H1 (cell line): ENCODE measurements around the gene ALOX5. TPM values are rescaled to one million over a fixed set of nuclear protein-coding genes. Genes with fewer than 3 reads are reported as not detected.

Experiments
- CTCF ChIA-PET: fragments of 300-600 bp; sonication (Branson Sonifier 250); formaldehyde crosslinking; loops from one replicate; lab custom pipeline; 2021; ENCODE audit not compliant: partially characterized antibody; lab: Charles Lee
- POLR2A ChIA-PET: fragments of 300-600 bp; sonication (Branson Sonifier 250); formaldehyde crosslinking; loops from one replicate; lab custom pipeline; 2021; ENCODE audit warnings: inconsistent platforms; ENCODE audit not compliant: partially characterized antibody; lab: Charles Lee
- DNase-seq, 2 experiments: peaks; one replicate each; pipeline versions ENCODE4 v3.0.0 to v3.0.0-alpha.2; 2010 to 2022; ENCODE audit warnings: low spot score in 2 of 2, low read depth in 1 of 2, mixed read lengths in 1 of 2
- FAIRE-seq: peaks from 2 replicates; lab custom pipeline; 2011; peaks lifted over from hg19 to GRCh38; lab: Jason Lieb, UNC
- H2AFZ ChIP-seq: 2 replicates; pipeline ENCODE4 v1.8.1; 2012; ENCODE audit warnings: low read length, inconsistent platforms
- H2AK5ac ChIP-seq: 2 replicates; pipeline ENCODE4 v1.6.1; 2013; ENCODE audit warnings: low read depth, low read length
- H2BK120ac ChIP-seq: replicated peaks from 2 replicates; pipeline ENCODE3; 2013; ENCODE audit warnings: low read depth, low read length, inconsistent platforms
- H2BK12ac ChIP-seq: 2 replicates; pipeline ENCODE4 v1.6.1; 2013; ENCODE audit warnings: low read depth, low read length
- H2BK15ac ChIP-seq: 2 replicates; pipeline ENCODE4 v1.6.1; 2013; ENCODE audit warnings: low read length
- H2BK20ac ChIP-seq: 2 replicates; pipeline ENCODE4 v1.6.1; 2013; ENCODE audit warnings: low read length
- H2BK5ac ChIP-seq: 2 replicates; pipeline ENCODE4 v1.6.1; 2013; ENCODE audit warnings: low read depth, low read length
- H3K14ac ChIP-seq: 2 replicates; pipeline ENCODE4 v1.6.1; 2013; ENCODE audit warnings: inconsistent platforms; ENCODE audit not compliant: insufficient read length
- H3K18ac ChIP-seq: 2 replicates; pipeline ENCODE4 v1.6.1; 2013; ENCODE audit warnings: low read length; ENCODE audit errors: extremely low read depth
- H3K23ac ChIP-seq: 2 replicates; pipeline ENCODE4 v1.6.1; 2013; ENCODE audit warnings: inconsistent platforms; ENCODE audit not compliant: insufficient read length
- H3K23me2 ChIP-seq: 2 replicates; pipeline ENCODE4 v1.6.1; 2013; ENCODE audit warnings: low read depth, low read length
- H3K27ac ChIP-seq: 2 replicates; pipeline ENCODE4 v1.6.1; 2011; ENCODE audit warnings: low read depth, low read length, inconsistent platforms
- H3K27me3 ChIP-seq, 4 experiments: replicated peaks in 1 of 4; 1 replicate in 1 of 4; 2 replicates in 3 of 4; pipeline versions ENCODE4 v1.6.1 to v1.8.1; 2011 to 2013; ENCODE audit warnings: low read length in 3 of 4, mild to moderate bottlenecking in 3 of 4, inconsistent platforms in 2 of 4, mixed read lengths in 2 of 4, moderate library complexity in 1 of 4; ENCODE audit not compliant: control insufficient read depth in 3 of 4, insufficient read depth in 3 of 4; ENCODE audit errors: extremely low read depth in 1 of 4
- H3K36me3 ChIP-seq, 4 experiments: 2 replicates each; pipeline versions ENCODE4 v1.6.1 to v1.8.1; 2011 to 2013; ENCODE audit warnings: mild to moderate bottlenecking in 4 of 4, low read length in 3 of 4, moderate library complexity in 2 of 4, control low read depth in 1 of 4, inconsistent platforms in 1 of 4; ENCODE audit not compliant: insufficient read depth in 4 of 4, control insufficient read depth in 2 of 4
- H3K4ac ChIP-seq: replicated peaks from 2 replicates; pipeline ENCODE3; 2013; ENCODE audit warnings: low read length, low read depth, mixed read lengths, inconsistent platforms; ENCODE audit not compliant: insufficient read length
- H3K4me1 ChIP-seq, 4 experiments: replicated peaks in 1 of 4; 1 replicate in 1 of 4; 2 replicates in 3 of 4; pipeline versions ENCODE4 v1.6.1 to v1.8.1; 2011 to 2013; ENCODE audit warnings: low read length in 3 of 4, inconsistent platforms in 2 of 4, mixed read lengths in 1 of 4; ENCODE audit not compliant: insufficient read depth in 4 of 4, control insufficient read depth in 3 of 4
- H3K4me2 ChIP-seq, 2 experiments: 2 replicates each; pipeline versions ENCODE4 v1.6.1 to v1.8.1; 2011 to 2013; ENCODE audit warnings: low read depth in 2 of 2, low read length in 2 of 2, control low read depth in 1 of 2, inconsistent platforms in 1 of 2, mild to moderate bottlenecking in 1 of 2; ENCODE audit not compliant: insufficient read depth in 1 of 2
- H3K4me3 ChIP-seq, 4 experiments: fragments of 200-600, 300-600 bp in 1 of 4; sonication (generic), shearing (Covaris generic), sonication (Bioruptor Twin) in 1 of 4; 2 replicates each; pipeline versions ENCODE4 v1.5.1 to v1.8.1; 2011 to 2016; ENCODE audit warnings: low read length in 4 of 4, low read depth in 3 of 4, control low read depth in 2 of 4, inconsistent platforms in 2 of 4, mild to moderate bottlenecking in 2 of 4, mixed read lengths in 1 of 4, moderate library complexity in 1 of 4; ENCODE audit not compliant: insufficient read depth in 2 of 4; ENCODE audit errors: extremely low read depth in 1 of 4
- H3K56ac ChIP-seq: replicated peaks from 2 replicates; pipeline ENCODE3; 2013; ENCODE audit warnings: low read depth, mild to moderate bottlenecking, mixed read lengths, low read length, inconsistent platforms; ENCODE audit not compliant: insufficient read length
- H3K79me1 ChIP-seq: 2 replicates; pipeline ENCODE4 v1.6.1; 2013; ENCODE audit warnings: low read depth, low read length, control low read depth
- H3K79me2 ChIP-seq, 2 experiments: 2 replicates each; pipeline versions ENCODE4 v1.6.1 to v1.8.1; 2012 to 2013; ENCODE audit warnings: low read length in 2 of 2, mild to moderate bottlenecking in 2 of 2, inconsistent platforms in 1 of 2; ENCODE audit not compliant: insufficient read depth in 2 of 2, control insufficient read depth in 1 of 2
- H3K9ac ChIP-seq, 4 experiments: replicated peaks in 1 of 4; 1 replicate in 1 of 4; 2 replicates in 3 of 4; pipeline versions ENCODE4 v1.6.1 to v1.8.1; 2011 to 2013; ENCODE audit warnings: low read depth in 3 of 4, low read length in 3 of 4, control low read depth in 2 of 4, mild to moderate bottlenecking in 2 of 4, moderate library complexity in 2 of 4, inconsistent platforms in 1 of 4; ENCODE audit errors: extremely low read depth in 1 of 4
- H3K9me3 ChIP-seq, 2 experiments: 2 replicates each; pipeline versions ENCODE4 v1.6.1 to v1.8.1; 2012 to 2013; ENCODE audit warnings: mild to moderate bottlenecking in 2 of 2, moderate library complexity in 2 of 2, control low read depth in 1 of 2, inconsistent platforms in 1 of 2, low read depth in 1 of 2, low read length in 1 of 2, mixed read lengths in 1 of 2; ENCODE audit not compliant: insufficient read depth in 2 of 2
- H4K20me1 ChIP-seq, 2 experiments: replicated peaks in 1 of 2; 2 replicates each; pipeline versions ENCODE3 to v1.8.1; 2011 to 2013; ENCODE audit warnings: inconsistent platforms in 2 of 2, low read length in 2 of 2, mild to moderate bottlenecking in 1 of 2; ENCODE audit not compliant: insufficient read depth in 2 of 2, control insufficient read depth in 1 of 2
- H4K5ac ChIP-seq: 2 replicates; pipeline ENCODE4 v1.6.1; 2013; ENCODE audit warnings: low read length, low read depth, mixed read lengths, inconsistent platforms; ENCODE audit not compliant: insufficient read length
- H4K8ac ChIP-seq: 2 replicates; pipeline ENCODE4 v1.8.0; 2013; ENCODE audit warnings: mild to moderate bottlenecking, moderate library complexity, low read length, inconsistent platforms; ENCODE audit not compliant: insufficient read depth; ENCODE audit errors: extremely low read depth
- H4K91ac ChIP-seq: replicated peaks from 2 replicates; pipeline ENCODE3; 2013; ENCODE audit warnings: low read length, mixed read lengths, inconsistent platforms; ENCODE audit not compliant: insufficient read length
- CBX5 ChIP-seq: fragments of 300-800, 300-1000 bp; sonication (generic); IDR thresholded peaks from 2 replicates; pipeline ENCODE4 v1.7.1; 2016; ENCODE audit warnings: antibody characterized with exemption, low read length, low read depth
- CTBP2 ChIP-seq: IDR thresholded peaks from 2 replicates; pipeline ENCODE4 v1.7.0; 2011; ENCODE audit warnings: borderline replicate concordance, mild to moderate bottlenecking, moderate library complexity, mixed read lengths, low read length; ENCODE audit not compliant: insufficient read depth, insufficient read length
- MAFK ChIP-seq: IDR thresholded peaks from 2 replicates; pipeline ENCODE4 v1.6.1; 2012; ENCODE audit warnings: low read depth, mild to moderate bottlenecking, improper control_type of control experiment, low read length
- PHF8 ChIP-seq: fragments of 200-600 bp; sonication (generic); conservative IDR thresholded peaks from 2 replicates; pipeline ENCODE4 v1.7.1; 2012; ENCODE audit warnings: low read depth, mild to moderate bottlenecking, inconsistent platforms, low read length, moderate library complexity
- POLR2AphosphoS5 ChIP-seq: IDR thresholded peaks from 2 replicates; pipeline ENCODE4 v1.6.1; 2011; ENCODE audit warnings: low read depth, low read length
- RNF2 ChIP-seq: fragments of 200-900, 300-1000 bp; sonication (generic); IDR thresholded peaks from 2 replicates; pipeline ENCODE4 v1.7.1; 2016; ENCODE audit warnings: borderline replicate concordance, low read depth, mild to moderate bottlenecking, antibody characterized with exemption, low read length; ENCODE audit not compliant: poor library complexity, severe bottlenecking; ENCODE audit errors: missing control alignments
- SAP30 ChIP-seq: fragments of 300-600 bp; sonication (generic); IDR thresholded peaks from 2 replicates; pipeline ENCODE4 v1.7.1; 2012; ENCODE audit warnings: low read length, moderate library complexity, mild to moderate bottlenecking, inconsistent platforms; ENCODE audit not compliant: insufficient read depth, insufficient replicate concordance
- SIRT6 ChIP-seq: IDR thresholded peaks from one replicate; pipeline ENCODE4 v1.7.1; 2012; ENCODE audit warnings: low read length, inconsistent platforms
- SP1 ChIP-seq: IDR thresholded peaks from 2 replicates; pipeline ENCODE4 v1.6.1; 2011; ENCODE audit warnings: low read depth, low read length
- polyA plus RNA-seq, 7 experiments: library from polyadenylated mRNA; depleted of rRNA in 3 of 7; stranded (reverse) in 5 of 7; unstranded in 2 of 7; fragments of >200 nt in 5 of 7; fragments of 200-250 nt in 2 of 7; gene quantifications; 1 replicate in 5 of 7; 2 replicates in 1 of 7; 4 replicates in 1 of 7; pipeline versions ENCODE4 v1.2.1 to v1.2.3, GENCODE V29; 2011 to 2013; ENCODE audit warnings: missing spikeins in 2 of 7, mixed read lengths in 2 of 7
- total RNA-seq: library from RNA; stranded (reverse); fragmentation: NEBNext Ultra II Directional; extraction: Animal tissue kit (Norgen Biotek cat#: 25700); gene quantifications from 2 replicates; pipeline ENCODE4 v1.2.1, GENCODE V29; 2021

ALOX5 gene
- total and polyA plus RNA-seq, 2 of the 8 experiments (the other 6 are each of a cell fraction or from before 2014, with no cell fraction given): 1.6 to 3.8 TPM

GRCh38 chr10:45452268-45452667 is 78.3 kb downstream of the ALOX5 start:
- Histone ChIP-seq H4K91ac (no peak overlapping the region), H3K9ac (no peak overlapping the region), H3K14ac (no peak overlapping the region), H2BK15ac (no peak overlapping the region), H2BK5ac (no peak overlapping the region), H3K79me2 (no peaks in the 10 kb centered on the region), H3K9me3 (no peaks in the 10 kb centered on the region), H3K27me3 (no peaks in the 10 kb centered on the region), H4K5ac (no peak overlapping the region), H3K27ac (no peak overlapping the region), H4K20me1 (no peaks in the 10 kb centered on the region), H2AFZ (no peak overlapping the region), H2BK12ac (no peak overlapping the region), H3K36me3 (no peaks in the 10 kb centered on the region; a peak in 1 of 8 replicates), H3K4me3 (no peak overlapping the region), H2AK5ac (no peak overlapping the region), H3K56ac (no peak overlapping the region), H4K8ac (no peak overlapping the region), H3K18ac (no peak overlapping the region), H3K4me1 (0 out of 7 replicates have a peak, but pooled peaks cover 0 to 2% (median 0%) of the 10 kb centered on the region in 4 experiments), H3K23ac (no peak overlapping the region), H3K23me2 (no peaks in the 10 kb centered on the region), H3K4me2 (no peak overlapping the region), H2BK20ac (no peak overlapping the region), H3K79me1 (no peaks in the 10 kb centered on the region), H2BK120ac (no peak overlapping the region), H3K4ac (no peak overlapping the region)
- TF ChIP-seq CTBP2 (no peak), RNF2 (no peak), CBX5 (no peak), POLR2AphosphoS5 (no peak), SP1 (no peak), SIRT6 (no peak), SAP30 (no peak), PHF8 (no peak), MAFK (no peak)
- DNase-seq (no peak), FAIRE-seq (no peak)
- POLR2A ChIA-PET: no interaction called here
- CTCF ChIA-PET: interaction anchor here (1.1 to 4.1 kb wide), 4 partner anchors 10 to 19 kb away, joined by 3 to 30 read pairs (median 4); no protein-coding TSS in a partner anchor
